Keratinocyte (primary cell): Measurements from ENCODE around the gene APCDD1L.

Experiments used
- CTCF ChIP-seq, 3 experiments: IDR thresholded peaks in 1 of 3; conservative IDR thresholded peaks in 1 of 3; optimal IDR thresholded peaks in 1 of 3; 2 replicates in 2 of 3; 3 replicates in 1 of 3; pipeline versions ENCODE3 to v1.5.1; 2011; ENCODE audit warnings: low read length in 3 of 3, mild to moderate bottlenecking in 3 of 3, moderate library complexity in 2 of 3, control low read depth in 1 of 3, inconsistent platforms in 1 of 3; ENCODE audit not compliant: insufficient read depth in 2 of 3; ENCODE audit errors: extremely low read depth in 1 of 3
- EZH2 ChIP-seq: IDR thresholded peaks from one replicate; pipeline ENCODE4 v1.6.1; 2012; ENCODE audit warnings: inconsistent platforms, mild to moderate bottlenecking, low read length, moderate library complexity

- TF ChIP-seq CTCF (optimal IDR thresholded peaks at IDR 0.05 in 1 of 3, IDR thresholded peaks at IDR 0.05 in 1 of 3, conservative IDR thresholded peaks at IDR 0.05 in 1 of 3; ENCODE audit: extremely low read depth in 1 of 3, insufficient read depth in 2 of 3, low read length in 3 of 3) = no peak
- TF ChIP-seq EZH2 = no peak
Observed at GRCh38 chr20:58438970-58439808, 76.0 kb downstream of the APCDD1L start.
